Tibial artery (tissue), 4 donors: ENCODE data around the gene GPR119.
"Not testable (repeated sequence)": the region's sequence is repeated elsewhere in the genome, so short reads cannot be mapped to it uniquely, and the experiment has no call there.

Experiments
- DNase-seq, 2 donors: peaks; one replicate each; pipeline ENCODE4 v3.0.0-alpha.2; 2019
- H3K27ac ChIP-seq, 2 donors: fragments of 200-600 bp; sonication (generic) in 1 of 2; 1 replicate in 1 of 2; 2 replicates in 1 of 2; pipeline ENCODE4 v1.5.1; 2018 to 2019; ENCODE audit warnings: mild to moderate bottlenecking in 1 of 2
- H3K27me3 ChIP-seq, 2 donors: fragments of 200-600 bp; sonication (generic) in 1 of 2; one replicate each; pipeline versions ENCODE4 v1.5.1 to v1.6.0; 2016 to 2019
- H3K36me3 ChIP-seq, 3 donors: fragments of 200-600 bp; sonication (generic) in 2 of 3; one replicate each; pipeline ENCODE4 v1.5.1; 2016 to 2019; ENCODE audit warnings: mild to moderate bottlenecking in 2 of 3
- H3K4me1 ChIP-seq, 4 donors: fragments of 200-600 bp; sonication (generic) in 2 of 4; 1 replicate in 3 of 4; 2 replicates in 1 of 4; pipeline ENCODE4 v1.5.1; 2016 to 2019
- H3K4me3 ChIP-seq, 2 donors: fragments of 200-600 bp; sonication (generic) in 1 of 2; 1 replicate in 1 of 2; 2 replicates in 1 of 2; pipeline ENCODE4 v1.5.1; 2018 to 2019; ENCODE audit warnings: mild to moderate bottlenecking in 2 of 2
- H3K9me3 ChIP-seq, 3 donors: fragments of 200-600 bp; sonication (generic) in 1 of 3; one replicate each; pipeline ENCODE4 v1.5.1; 2016 to 2019
- CTCF ChIP-seq, 2 experiments: fragments of 200-600 bp in 1 of 2; fragments of 450-650 bp in 1 of 2; IDR thresholded peaks; one replicate each; pipeline ENCODE4 v1.5.1; 2017 to 2019; ENCODE audit warnings: antibody characterized with exemption in 2 of 2, mild to moderate bottlenecking in 1 of 2, moderate library complexity in 1 of 2
- intact Hi-C: fragments of 100-400 bp; cut with DNase I; formaldehyde crosslinking; loops from one replicate; pipeline ENCODE4 v1.15.0; 2023; ENCODE audit warnings: low total_unique reads

Gene GPR119

GRCh38 chrX:130376077-130376476 lies 9.4 kb downstream of the GPR119 start:
- DNase-seq, result no peak
- H3K36me3 ChIP-seq, result peaks cover 0 to 7% (median 0%) of the 10 kb centered on the region in 3 donors
- no peak overlapping the region for H3K4me3 ChIP-seq
- intact Hi-C loops, result no loop called here
- H3K4me1 ChIP-seq, result no peaks in the 10 kb centered on the region
- H3K27ac ChIP-seq, result no peak overlapping the region
- no peak for TF ChIP-seq CTCF (IDR thresholded peaks at IDR 0.05)
- no peaks in the 10 kb centered on the region for H3K27me3 ChIP-seq
- H3K9me3 ChIP-seq, result no peaks in the 10 kb centered on the region

- H3K9me3 ChIP-seq, DNase-seq, H3K4me3 ChIP-seq, H3K27ac ChIP-seq, H3K36me3 ChIP-seq, intact Hi-C loops, H3K27me3 ChIP-seq: not testable (repeated sequence)
- peaks cover 0 to 11% (median 0%) of the 10 kb centered on the region in 4 donors for H3K4me1 ChIP-seq
These were observed 33.4 kb downstream of the GPR119 start for GRCh38 chrX:130352050-130352449.

- intact Hi-C loops, result no loop called here
These were observed 33.9 kb downstream of the GPR119 start for GRCh38 chrX:130351567-130351966.

GRCh38 chrX:130347321-130347720 lies 38.2 kb downstream of the GPR119 start:
- Histone ChIP-seq H3K4me1 (peaks cover 0 to 13% (median 0%) of the 10 kb centered on the region in 4 donors), H3K4me3 (no peak overlapping the region), H3K27ac (no peak overlapping the region), H3K9me3 (no peaks in the 10 kb centered on the region), H3K27me3 (no peaks in the 10 kb centered on the region), H3K36me3 (peaks cover 0 to 3% (median 0%) of the 10 kb centered on the region in 3 donors)
- no peak for DNase-seq
- intact Hi-C loops, result no loop called here
- TF ChIP-seq CTCF (IDR thresholded peaks at IDR 0.05), result no peak

More at GRCh38 chrX:130351567-130351966, 33.9 kb downstream of the GPR119 start:
- no peak overlapping the region for H3K27ac ChIP-seq
- H3K27me3 ChIP-seq, result no peaks in the 10 kb centered on the region
- no peak overlapping the region for H3K4me3 ChIP-seq
- peaks cover 0 to 3% (median 0%) of the 10 kb centered on the region in 3 donors for H3K36me3 ChIP-seq
- H3K4me1 ChIP-seq, result peaks cover 0 to 13% (median 0%) of the 10 kb centered on the region in 4 donors
- TF ChIP-seq CTCF (IDR thresholded peaks at IDR 0.05), result no peak
- no peak for DNase-seq
- H3K9me3 ChIP-seq, result no peaks in the 10 kb centered on the region

- TF ChIP-seq CTCF (IDR thresholded peaks at IDR 0.05), result no peak
- no peaks in the 10 kb centered on the region for H3K9me3 ChIP-seq
- peaks cover 0 to 16% (median 0%) of the 10 kb centered on the region in 4 donors for H3K4me1 ChIP-seq
- no peak overlapping the region for H3K27ac ChIP-seq
- H3K27me3 ChIP-seq, result no peaks in the 10 kb centered on the region
- no peak overlapping the region for H3K4me3 ChIP-seq
- no peaks in the 10 kb centered on the region for H3K36me3 ChIP-seq
- intact Hi-C loops, result no loop called here
- no peak for DNase-seq
These were observed 42.1 kb downstream of the GPR119 start for GRCh38 chrX:130343411-130343810.

- H3K4me1 ChIP-seq, result peaks cover 0 to 3% (median 0%) of the 10 kb centered on the region in 4 donors
- no peak for TF ChIP-seq CTCF (IDR thresholded peaks at IDR 0.05)
- no peaks in the 10 kb centered on the region for H3K27me3 ChIP-seq
- peak overlapping the region; percentile 71 to 72 for H3K27ac ChIP-seq
- no peak for DNase-seq
- no peaks in the 10 kb centered on the region for H3K9me3 ChIP-seq
- H3K4me3 ChIP-seq, result peak overlapping the region; percentile 72 to 78
- H3K36me3 ChIP-seq, result no peaks in the 10 kb centered on the region
- intact Hi-C loops, result no loop called here
These were observed 45.2 kb downstream of the GPR119 start for GRCh38 chrX:130340271-130340670.
